ENCODE results near the gene CCDC61.

CCDC61 gene

DNA sequence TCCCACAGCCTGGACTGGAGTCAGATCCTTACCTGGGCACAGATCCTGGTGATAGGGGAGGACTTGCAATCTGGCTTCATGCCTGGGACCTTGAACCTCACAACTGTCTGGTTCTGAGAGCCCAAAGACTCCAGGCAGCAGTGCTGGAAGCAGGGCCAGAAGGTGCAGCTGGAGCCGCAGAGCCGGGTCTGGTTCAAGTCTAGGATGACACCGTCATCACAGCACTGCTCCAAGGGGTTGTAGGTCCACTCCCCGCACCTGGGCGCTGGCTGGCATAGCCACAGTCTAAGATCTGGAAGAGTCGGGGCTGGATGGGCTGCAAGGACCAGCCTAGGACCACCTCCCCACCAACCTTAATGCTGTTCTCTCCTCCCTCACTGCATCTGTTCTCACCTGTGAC is 44.9 kb downstream of the CCDC61 start:
- no peak for DNase-seq (ENCODE audit: low read depth in 2 of 2)

DNA sequence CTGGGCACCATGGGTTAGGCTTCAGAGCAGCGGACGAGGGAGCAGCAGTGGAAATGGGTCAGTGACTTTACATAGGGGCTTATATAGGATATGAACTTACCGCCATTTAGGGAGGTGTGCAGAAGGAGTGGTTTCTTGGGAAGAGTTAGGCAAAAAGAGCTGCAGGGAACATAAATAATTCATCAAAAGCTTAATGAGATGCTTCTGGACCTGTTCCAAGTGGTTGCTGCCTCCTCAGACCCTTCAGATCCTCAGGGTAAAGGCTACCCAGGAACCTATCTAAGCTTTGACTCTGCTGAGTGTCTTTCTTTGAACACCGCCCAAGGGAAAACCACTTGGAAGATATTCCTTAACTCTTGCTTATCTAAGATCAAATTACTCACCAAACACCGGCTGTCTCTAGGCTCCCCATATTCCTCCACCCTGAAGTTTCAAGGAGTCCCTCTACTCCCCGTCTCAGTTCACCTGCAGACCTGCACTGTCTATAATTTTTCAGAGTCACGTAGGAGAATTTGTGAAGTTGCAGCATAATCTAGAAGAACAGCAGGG is 45.8 kb downstream of the CCDC61 start, which contains the start of gene IGFL4:
IGFL4 (minus strand) TSS at position 51 of the 549 bp plus-strand sequence; CDS start at position 11, 40 bp downstream.
- no peak for DNase-seq (ENCODE audit: low read depth in 2 of 2)

DNA sequence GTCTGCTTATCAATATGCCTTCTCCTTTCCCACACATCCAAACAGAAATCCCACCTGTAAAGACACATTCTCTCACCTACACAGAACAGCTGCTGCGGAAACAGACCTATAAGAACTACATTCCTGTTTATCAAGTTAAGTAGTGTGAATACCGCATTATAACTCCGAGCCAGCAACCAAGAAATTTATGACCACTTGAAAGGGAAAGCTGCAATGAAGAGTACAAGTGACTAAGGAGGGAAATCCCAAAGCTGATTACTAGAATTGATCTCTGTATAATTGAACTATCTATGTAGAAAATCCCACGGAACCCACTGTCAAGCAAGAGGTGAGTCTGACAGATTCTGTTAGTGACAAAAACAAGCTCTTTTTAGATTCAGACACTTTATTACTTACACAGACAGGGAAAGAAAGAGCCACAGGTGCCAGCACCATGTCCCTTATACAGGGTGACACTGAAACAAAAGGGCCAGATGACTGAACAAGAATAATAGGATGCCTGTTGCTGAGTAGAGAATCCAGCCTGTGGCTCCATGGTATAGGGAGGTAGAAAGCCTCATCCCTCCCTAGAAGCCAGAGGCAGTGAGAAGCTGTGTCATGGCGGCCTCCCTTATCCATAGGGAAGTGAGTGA is 47.1 kb downstream of the CCDC61 start:
- no peak for DNase-seq (ENCODE audit: low read depth in 2 of 2)

DNA sequence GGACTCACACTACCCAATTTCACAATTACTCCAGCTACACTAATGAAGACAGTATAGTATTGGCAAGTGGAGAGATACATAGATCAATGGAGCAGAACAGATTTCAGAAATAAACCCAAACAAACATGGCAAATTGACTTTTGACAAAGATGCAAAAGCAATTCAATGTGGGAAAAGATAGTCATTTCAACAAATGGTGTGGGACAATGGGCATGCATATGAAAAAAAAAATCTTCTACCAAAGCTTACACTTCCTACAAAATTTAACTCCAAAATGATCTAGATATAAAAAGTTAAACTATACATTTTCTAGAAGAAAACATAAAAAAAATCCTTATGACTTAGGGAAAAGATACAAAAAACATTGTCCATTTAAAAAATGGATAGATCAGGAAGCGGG is 48.3 kb downstream of the CCDC61 start:
- DNase-seq (ENCODE audit: low read depth in 2 of 2), result no peak

DNA sequence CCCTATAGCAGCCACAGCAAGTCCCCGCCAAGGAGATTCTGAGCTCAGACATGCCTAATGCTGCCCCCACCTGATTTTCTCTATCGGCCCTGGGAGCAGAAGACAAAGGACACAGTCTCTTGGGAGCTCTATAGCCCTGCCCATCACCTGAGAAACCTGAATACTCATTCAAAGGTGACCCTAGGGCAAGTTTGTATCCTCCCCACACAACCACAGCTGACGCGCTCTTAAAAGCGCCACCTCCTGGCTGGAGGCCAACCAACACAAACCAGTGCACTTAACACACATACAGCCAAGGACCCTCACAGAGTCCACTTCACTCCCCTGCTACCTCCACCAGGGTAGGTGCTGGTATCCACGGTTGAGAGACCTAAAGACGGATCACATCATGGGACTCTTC is 54.3 kb downstream of the CCDC61 start:
- DNase-seq (ENCODE audit: low read depth in 2 of 2), result no peak

DNA sequence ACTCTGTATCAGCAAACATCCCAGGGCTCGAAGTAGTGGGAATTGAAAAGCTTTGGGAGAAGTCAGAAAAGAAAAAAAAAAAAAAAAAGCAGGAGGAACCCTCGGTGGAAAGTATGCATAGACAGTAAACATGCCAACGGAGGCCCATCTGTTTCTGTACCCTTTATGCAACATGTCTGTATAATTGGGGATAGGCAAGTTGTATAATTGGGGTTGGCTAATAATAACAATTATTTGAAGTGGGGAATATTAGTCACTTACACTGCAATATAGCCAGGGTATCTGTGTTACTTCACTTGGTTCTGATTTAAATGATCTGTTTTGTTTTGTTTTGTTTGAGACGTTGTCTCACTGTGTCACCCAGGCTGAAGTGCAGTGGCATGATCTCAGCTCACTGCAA is 57.6 kb downstream of the CCDC61 start:
- DNase-seq (ENCODE audit: low read depth in 2 of 2), result no peak

DNA sequence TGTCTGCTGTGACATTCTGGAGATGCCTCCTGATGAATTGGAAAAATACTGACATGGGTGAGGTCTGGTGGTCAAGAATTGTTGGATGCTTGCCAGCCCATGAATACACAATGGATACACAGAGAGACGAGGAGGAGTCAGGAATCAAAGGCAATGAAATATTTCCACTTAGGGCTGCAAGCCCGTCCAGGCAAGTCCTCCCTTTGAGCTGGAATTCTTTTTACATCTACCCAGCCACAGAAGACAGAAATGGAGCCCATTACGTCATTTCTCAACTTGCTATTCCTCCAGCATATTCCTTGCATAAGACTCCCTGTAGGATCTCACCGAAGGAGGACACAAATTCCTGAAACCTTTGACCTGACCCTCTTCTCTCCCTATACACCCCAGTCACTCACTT is 61.3 kb downstream of the CCDC61 start:
- no peak for DNase-seq (ENCODE audit: low read depth in 2 of 2)

DNA sequence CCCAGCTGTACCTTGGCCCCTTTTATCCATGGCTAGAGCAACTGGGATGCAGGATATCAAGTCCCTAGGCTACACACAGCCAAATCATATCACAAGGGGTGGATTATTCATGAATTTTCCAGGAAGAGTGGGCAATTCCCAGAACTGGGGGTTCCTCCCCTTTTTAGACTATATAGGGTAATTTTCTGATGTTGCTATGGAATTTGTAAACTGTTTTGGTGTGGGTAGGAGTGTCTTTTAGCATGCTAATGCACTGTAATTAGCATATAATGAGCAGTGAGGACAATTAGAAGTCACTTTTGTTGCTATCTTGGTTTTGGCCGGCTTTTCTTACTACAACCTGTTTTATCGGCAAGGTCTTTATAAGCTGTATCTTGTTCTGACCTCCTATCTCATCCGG is 63.5 kb downstream of the CCDC61 start:
- no peak for DNase-seq (ENCODE audit: low read depth in 2 of 2)

DNA sequence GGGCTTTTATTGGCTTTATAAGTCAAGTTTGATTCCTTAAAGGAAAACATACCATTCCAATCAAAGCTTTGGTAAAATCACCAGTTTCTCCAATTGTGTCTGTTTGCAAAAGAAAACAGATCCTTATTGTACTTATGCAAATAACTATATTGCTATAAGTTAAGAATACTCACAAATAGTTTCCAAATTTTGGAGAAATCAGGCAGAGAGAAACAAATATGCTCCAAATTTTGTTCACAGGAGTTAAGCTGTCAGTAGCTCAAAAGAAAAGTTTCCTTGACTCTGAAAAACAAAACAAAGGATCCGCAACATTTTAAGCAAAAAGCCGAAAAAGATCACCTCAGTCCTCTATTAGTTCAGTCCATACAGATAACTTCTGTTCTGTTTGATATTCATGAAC is 64.7 kb downstream of the CCDC61 start:
- DNase-seq (ENCODE audit: low read depth in 2 of 2), result no peak

DNA sequence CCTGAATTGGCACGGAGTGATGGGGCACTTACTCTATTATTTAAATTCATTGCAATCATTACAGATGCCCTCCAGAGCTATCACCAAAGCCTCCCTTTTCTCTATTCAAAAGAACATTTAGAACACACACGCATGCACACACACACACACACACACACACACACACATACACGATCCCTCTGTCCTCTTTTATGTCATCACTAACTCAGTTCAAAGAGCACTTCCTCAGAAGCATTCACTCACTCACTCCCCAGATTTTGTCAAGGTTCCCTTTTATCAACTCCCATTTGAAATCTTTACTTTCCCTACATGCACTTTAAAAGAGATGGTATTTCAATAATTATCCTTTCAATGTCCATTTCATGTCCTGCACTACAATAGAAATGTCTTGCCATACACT is 67.9 kb downstream of the CCDC61 start:
- DNase-seq (ENCODE audit: low read depth in 2 of 2), result no peak

DNA sequence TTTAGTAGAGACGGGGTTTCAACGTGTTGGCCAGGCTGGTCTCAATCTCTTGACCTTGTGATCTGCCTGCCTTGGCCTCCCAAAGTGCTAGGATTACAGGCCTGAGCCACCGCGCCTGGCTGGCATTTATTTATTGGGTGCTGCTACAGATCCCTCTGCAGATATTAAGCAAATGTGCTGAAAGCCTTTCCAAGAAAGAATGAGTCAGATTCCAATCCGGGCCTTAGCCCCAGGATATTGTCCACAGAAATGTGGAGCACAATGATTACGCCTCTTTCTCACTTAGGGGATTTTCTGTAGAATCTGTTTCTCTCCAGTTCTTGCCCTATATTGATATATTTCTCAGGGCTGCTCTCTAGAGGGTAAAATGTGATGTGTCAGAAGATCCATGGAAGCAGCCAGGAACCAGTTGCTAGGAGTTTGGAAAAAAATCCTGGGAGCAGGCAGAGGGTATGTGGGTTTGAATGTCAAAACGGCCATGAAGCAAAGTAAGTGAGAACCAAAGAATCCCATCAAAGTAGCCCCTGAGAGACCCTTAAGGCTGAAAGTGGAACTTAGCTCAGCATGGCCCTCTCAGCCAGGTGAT is 70.3 kb downstream of the CCDC61 start:
- no peak for DNase-seq (ENCODE audit: low read depth in 2 of 2)

DNA sequence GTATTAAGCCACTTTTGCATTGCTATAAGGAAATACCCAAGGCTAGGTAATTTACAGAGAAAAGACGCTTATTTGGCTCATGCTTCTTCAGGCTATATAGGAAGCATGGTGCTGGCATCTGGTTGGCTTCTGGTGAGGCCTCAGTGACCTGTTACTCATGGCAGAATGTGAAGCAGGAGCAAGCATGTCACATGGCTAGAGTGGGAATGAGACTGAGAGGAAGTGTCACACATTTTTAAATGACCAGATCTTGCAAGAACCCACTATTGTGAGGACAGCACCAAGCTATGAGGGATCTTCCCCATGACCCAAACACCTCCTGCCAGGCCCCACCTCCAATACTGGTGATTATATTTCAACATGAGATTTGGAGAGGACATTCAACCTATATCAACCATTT is 71.2 kb downstream of the CCDC61 start:
- no peak for DNase-seq (ENCODE audit: low read depth in 2 of 2)

DNA sequence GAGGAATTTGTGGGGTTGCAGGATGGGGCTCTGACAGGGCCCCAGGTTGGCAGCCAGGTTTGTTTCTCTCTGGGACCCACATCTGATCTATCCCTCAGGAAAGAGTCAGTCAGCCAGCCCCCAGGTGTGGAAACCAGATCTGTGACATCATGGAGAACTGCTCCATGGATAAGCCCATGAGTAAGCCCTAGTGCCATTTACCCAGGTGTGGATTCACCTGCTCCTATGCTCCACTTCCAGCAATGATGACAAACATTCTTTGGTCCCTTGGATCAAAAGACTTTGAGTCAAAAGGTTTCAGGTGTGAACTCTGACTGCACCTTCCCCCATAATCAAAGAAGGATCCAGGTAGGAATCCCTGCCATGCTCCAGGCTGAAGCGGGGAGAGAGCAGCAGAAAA is 72.4 kb downstream of the CCDC61 start:
- no peak for DNase-seq (ENCODE audit: low read depth in 2 of 2)
